Activated CD8-positive, alpha-beta memory T cell treated with anti-CD3 and anti-CD28 coated beads for 4 hours (primary cell): ENCODE results near the gene BLM.
"Not testable (repeated sequence)": the region's sequence is repeated elsewhere in the genome, so short reads cannot be mapped to it uniquely, and the experiment has no call there.

Source experiments
- DNase-seq, 2 donors: peaks; one replicate each; pipeline ENCODE4 v3.0.0-alpha.2; 2020; ENCODE audit warnings: low read depth in 2 of 2

BLM gene

GRCh38 chr15:90716976-90717821, at the start of gene BLM:
Gene BLM (plus strand): TSS chr15:90717346. CDS start chr15:90747393, 30,047 bp downstream.
- DNase-seq: peak; percentile 88 to 89

GRCh38 chr15:90667755-90668345, 49.3 kb upstream of the BLM start:
- DNase-seq: not testable (repeated sequence)

- not testable (repeated sequence) for DNase-seq
These were observed 46.5 kb upstream of the BLM start for GRCh38 chr15:90670631-90671030.

- no peak for DNase-seq
These were observed 45.9 kb upstream of the BLM start for GRCh38 chr15:90671216-90671615.

- DNase-seq: not testable (repeated sequence)
These were observed 43.8 kb upstream of the BLM start for GRCh38 chr15:90673357-90673756.

GRCh38 chr15:90674476-90674875, 42.7 kb upstream of the BLM start:
- no peak for DNase-seq

- DNase-seq: no peak
These were observed 41.7 kb upstream of the BLM start for GRCh38 chr15:90675464-90675863.

GRCh38 chr15:90677807-90678790, 39.0 kb upstream of the BLM start:
- DNase-seq: no peak

- DNase-seq: no peak
These were observed 37.2 kb upstream of the BLM start for GRCh38 chr15:90679959-90680358.

- DNase-seq: no peak
These were observed 36.7 kb upstream of the BLM start for GRCh38 chr15:90680371-90680935.

- DNase-seq: no peak
These were observed 36.1 kb upstream of the BLM start for GRCh38 chr15:90681056-90681455.

- DNase-seq: no peak
These were observed 35.7 kb upstream of the BLM start for GRCh38 chr15:90681480-90681879.

- no peak for DNase-seq
These were observed 33.8 kb upstream of the BLM start for GRCh38 chr15:90683371-90683770.

- DNase-seq: no peak
These were observed 33.3 kb upstream of the BLM start for GRCh38 chr15:90683876-90684275.

GRCh38 chr15:90684281-90684680, 32.9 kb upstream of the BLM start:
- DNase-seq: no peak

GRCh38 chr15:90685591-90686434, 31.3 kb upstream of the BLM start:
- DNase-seq: no peak

GRCh38 chr15:90686435-90687218, 30.5 kb upstream of the BLM start:
- DNase-seq: no peak

- DNase-seq: not testable (repeated sequence)
These were observed 27.7 kb upstream of the BLM start for GRCh38 chr15:90689326-90689961.

GRCh38 chr15:90690585-90690984, 26.6 kb upstream of the BLM start:
- DNase-seq: no peak
